Mucosa of stomach (tissue), 1 donor: Measurements from ENCODE around the gene CALHM1.
"Not testable (repeated sequence)": the region's sequence is repeated elsewhere in the genome, so short reads cannot be mapped to it uniquely, and the experiment has no call there.

Source experiments
- H3K27me3 ChIP-seq: one replicate; pipeline ENCODE4 v1.7.0; 2013; ENCODE audit warnings: mild to moderate bottlenecking, low read length; ENCODE audit not compliant: control insufficient read depth, insufficient read depth
- H3K36me3 ChIP-seq: one replicate; pipeline ENCODE4 v1.7.0; 2013; ENCODE audit warnings: low read length; ENCODE audit not compliant: control insufficient read depth, insufficient read depth
- H3K4me1 ChIP-seq: one replicate; pipeline ENCODE4 v1.7.0; 2013; ENCODE audit warnings: mild to moderate bottlenecking, low read length; ENCODE audit not compliant: control insufficient read depth, insufficient read depth
- H3K4me3 ChIP-seq: one replicate; pipeline ENCODE4 v1.7.0; 2013; ENCODE audit warnings: low read length
- H3K9ac ChIP-seq: one replicate; pipeline ENCODE4 v1.7.0; 2013; ENCODE audit warnings: mild to moderate bottlenecking, low read length, moderate library complexity
- H3K9me3 ChIP-seq: one replicate; pipeline ENCODE4 v1.7.0; 2013; ENCODE audit warnings: mild to moderate bottlenecking, low read length, moderate library complexity; ENCODE audit not compliant: control insufficient read depth
- donor health status: Pancreatic carcinoma.

Gene CALHM1

DNA sequence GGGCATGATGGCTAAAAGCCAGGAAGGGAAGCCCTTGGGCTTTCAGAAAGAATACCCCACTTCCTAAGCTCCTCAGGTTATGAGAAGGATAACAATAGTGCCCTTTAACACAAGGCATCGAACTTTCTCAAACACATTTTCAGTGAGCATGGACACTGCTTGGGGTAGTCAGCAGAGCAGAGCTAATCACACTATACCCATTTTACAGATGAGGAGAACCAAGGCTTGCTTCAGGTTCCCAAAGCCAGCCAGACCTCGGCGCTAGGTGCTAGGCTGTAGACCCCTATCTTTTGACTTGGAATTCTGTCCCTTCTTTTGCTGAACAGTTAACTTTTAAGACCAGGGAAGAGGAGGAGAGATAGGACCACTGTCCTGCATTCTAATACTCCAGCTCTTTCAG is 36.6 kb upstream of the CALHM1 start:
- Histone ChIP-seq H3K9me3 (no peaks in the 10 kb centered on the region), H3K9ac (no peak overlapping the region), H3K36me3 (no peaks in the 10 kb centered on the region), H3K27me3 (peaks cover 45% of the 10 kb centered on the region), H3K4me3 (no peak overlapping the region), H3K4me1 (peaks cover 6% of the 10 kb centered on the region)

DNA sequence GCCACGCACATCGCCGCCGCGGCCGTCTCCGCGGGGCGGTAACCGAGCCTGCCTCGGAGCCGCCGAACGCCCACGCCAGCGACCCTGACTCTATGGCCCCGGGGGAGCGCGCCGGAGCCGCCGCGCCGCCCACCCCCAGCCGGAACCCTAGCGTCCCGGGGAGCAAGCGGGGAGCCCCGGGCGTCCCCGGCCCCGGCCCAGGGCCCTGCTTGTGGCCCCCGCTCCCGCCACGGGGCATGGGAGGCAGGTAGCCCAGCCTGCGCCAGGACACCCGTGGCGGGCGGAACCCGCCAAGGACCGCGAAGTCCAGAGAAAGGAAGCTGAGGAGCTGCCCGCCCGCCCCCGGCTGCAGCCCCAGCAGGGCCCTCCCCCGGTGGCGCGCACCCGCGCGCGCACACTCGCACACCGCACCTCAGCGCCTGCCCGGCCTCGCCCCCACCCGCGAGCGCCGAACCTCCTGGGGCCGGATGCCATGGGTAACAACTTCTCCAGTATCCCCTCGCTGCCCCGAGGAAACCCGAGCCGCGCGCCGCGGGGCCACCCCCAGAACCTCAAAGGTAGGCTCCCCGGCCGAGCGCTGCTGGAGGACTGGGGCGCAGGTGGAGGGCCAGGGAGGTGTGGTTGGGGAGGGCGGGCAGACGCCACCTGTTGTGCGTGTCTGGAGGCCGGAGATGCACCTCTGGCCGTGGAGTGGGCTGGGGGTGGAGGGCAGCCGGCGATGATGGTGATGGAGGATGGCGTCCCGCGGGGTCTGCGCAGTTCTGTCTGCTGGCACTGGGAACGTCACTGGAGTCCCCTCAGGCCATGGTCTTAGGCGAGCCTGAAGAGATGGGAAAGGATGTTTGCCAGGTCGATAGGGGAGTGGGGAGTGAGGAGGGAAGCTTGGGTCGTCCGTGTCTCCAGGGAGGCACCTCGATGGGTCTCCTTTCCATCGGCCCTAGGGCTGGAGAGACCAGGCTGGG is 35.5 kb upstream of the CALHM1 start:
- Histone ChIP-seq H3K36me3 (no peaks in the 10 kb centered on the region), H3K4me1 (peaks cover 6% of the 10 kb centered on the region), H3K4me3 (peak overlapping the region; percentile 18), H3K27me3 (peaks cover 40% of the 10 kb centered on the region), H3K9ac (peak overlapping the region; percentile 39), H3K9me3 (no peaks in the 10 kb centered on the region)

DNA sequence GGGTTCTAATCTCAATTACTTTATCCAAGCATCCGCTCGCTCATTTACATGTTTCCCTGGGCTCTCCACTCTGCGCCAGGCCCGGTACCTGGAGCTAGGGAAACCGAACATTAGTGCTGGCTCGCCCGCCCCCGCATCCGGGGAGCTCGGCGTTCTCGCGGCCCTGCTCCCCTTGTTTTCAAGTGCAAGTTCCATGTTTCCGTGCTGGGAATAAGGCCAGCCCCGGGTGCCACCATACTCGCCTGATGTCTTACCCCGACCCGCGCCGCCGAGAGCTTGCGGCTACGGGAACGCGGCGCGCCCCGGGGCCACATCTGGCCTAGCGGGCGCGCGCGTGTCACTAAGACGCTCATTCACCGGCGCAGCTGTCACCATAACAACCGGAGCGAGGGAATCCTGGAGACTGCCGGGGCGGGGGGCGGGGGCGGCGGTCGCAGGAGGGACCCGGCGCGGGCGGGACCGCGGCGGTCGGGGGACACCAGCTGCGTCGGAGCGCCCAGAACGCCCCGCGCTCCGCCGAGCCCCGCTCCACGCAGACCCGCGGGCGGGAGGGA is 34.7 kb upstream of the CALHM1 start, which contains the start of gene NEURL1:
TSS of gene NEURL1 (plus strand) at position 344 of the 554 bp plus-strand sequence. CDS start 683 bp downstream, outside the sequence.
- Histone ChIP-seq H3K9ac (peak within 1 kb of the TSS; percentile 39), H3K27me3 (peaks cover 38% of the 10 kb centered on the region)

DNA sequence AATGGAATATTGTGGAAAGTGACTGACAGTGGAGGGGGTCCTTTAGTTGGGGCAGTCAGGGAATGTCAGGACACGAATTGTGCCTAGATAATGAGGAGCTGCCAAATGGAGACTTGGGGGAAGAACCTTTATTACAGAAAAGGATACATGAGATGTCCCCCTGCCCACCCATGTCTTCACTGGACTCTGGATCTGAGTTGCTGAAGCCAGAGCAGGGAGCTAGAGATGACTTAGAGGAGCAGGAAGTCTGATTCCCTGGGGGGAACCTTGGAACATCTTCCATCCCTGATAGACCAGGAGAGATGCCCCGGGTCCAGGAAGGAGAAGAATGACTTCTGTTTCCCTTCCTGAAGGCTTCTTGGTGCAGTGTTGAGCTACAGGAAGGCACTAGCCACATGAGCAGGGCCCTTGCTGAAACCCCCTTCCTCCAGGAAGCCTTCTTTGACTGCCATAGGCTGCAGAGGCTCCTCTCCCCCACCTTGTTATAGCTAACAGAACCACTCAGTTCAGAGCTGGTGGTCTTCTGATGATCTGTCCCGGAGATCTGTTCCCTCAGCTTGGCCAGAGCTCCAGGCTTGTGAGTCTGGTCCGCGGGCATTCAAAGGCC is 34.1 kb upstream of the CALHM1 start:
- Histone ChIP-seq H3K27me3 (peaks cover 38% of the 10 kb centered on the region), H3K9ac (no peak overlapping the region), H3K36me3 (no peaks in the 10 kb centered on the region), H3K4me3 (no peak overlapping the region), H3K4me1 (peaks cover 6% of the 10 kb centered on the region), H3K9me3 (no peaks in the 10 kb centered on the region)

More for the DNA sequence above, 34.7 kb upstream of the CALHM1 start, which contains the start of gene NEURL1:
- Histone ChIP-seq H3K4me1 (peaks cover 6% of the 10 kb centered on the region), H3K4me3 (peak within 1 kb of the TSS; percentile 18), H3K9me3 (no peaks in the 10 kb centered on the region), H3K36me3 (no peaks in the 10 kb centered on the region)

DNA sequence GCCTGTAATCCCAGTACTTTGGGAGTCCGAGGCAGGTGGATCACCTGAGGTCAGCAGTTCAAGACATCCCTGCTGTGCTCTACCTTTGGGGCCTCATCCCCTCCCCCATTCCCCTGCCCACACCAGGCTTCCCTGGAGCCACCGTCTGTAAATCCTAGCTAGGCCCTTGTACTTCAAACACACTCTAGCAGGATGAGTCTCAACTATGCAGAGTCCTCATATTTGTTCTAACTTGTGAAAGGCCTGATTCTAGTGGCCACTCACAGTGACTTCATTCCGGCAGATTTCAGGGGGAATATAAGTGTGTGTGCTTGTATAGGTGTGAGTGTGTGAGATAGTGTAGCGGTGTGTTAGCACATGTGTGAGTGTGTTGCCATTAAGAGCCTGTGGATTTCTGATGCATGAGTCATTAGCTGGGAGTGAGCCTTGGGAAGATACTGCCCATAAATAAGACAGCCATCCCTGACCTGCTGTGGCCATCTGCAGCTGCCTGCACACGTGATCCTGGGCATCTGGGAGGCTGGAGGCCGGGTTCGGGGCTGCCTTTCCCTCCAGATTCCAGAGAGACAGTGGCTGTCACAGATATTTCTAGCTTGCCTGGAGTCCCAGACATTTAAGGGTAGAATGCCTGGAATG is 33.1 kb upstream of the CALHM1 start:
- Histone ChIP-seq H3K9ac (no peak overlapping the region), H3K4me1 (peaks cover 6% of the 10 kb centered on the region), H3K27me3 (peaks cover 38% of the 10 kb centered on the region), H3K4me3 (no peak overlapping the region), H3K36me3 (no peaks in the 10 kb centered on the region), H3K9me3 (no peaks in the 10 kb centered on the region)

DNA sequence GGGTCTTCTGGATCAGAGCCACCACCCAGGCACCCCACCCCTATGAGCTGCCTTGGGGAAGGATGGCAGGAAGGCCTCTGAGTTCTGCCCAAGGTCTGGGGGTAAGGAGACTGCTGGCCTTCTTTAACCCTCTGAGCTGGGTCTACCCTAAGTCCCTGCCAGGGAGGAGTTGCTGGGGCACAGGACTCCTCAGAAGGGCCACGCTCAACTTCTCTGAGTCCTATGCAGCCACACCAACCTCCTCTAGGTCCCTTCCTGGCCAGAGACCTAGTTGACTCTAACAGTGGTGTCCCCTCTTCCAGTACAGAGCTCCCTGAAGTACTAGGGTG is 32.2 kb upstream of the CALHM1 start:
- Histone ChIP-seq H3K36me3 (no peaks in the 10 kb centered on the region), H3K9ac (no peak overlapping the region), H3K9me3 (no peaks in the 10 kb centered on the region), H3K4me1 (peaks cover 6% of the 10 kb centered on the region), H3K4me3 (no peak overlapping the region), H3K27me3 (peaks cover 38% of the 10 kb centered on the region)

DNA sequence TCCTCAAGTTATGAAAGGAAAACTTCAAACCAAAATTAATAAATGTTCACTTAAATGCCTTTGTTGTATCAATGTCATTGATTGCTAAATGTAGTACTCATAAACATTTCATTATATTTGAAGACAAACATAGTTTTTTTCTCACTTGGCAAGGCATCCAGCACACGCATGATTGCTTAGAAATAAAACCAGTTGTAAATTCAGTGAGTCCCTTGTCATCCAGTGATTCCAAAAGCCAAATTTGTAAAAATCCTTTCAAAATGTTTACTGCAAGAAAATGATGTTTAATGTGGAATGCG is 28.7 kb upstream of the CALHM1 start:
- H3K9me3 ChIP-seq: no peaks in the 10 kb centered on the region
- H3K27me3 ChIP-seq: peaks cover 4% of the 10 kb centered on the region
- no peak overlapping the region for H3K9ac ChIP-seq
- H3K4me1 ChIP-seq: no peaks in the 10 kb centered on the region
- H3K36me3 ChIP-seq: no peaks in the 10 kb centered on the region
- H3K4me3 ChIP-seq: no peak overlapping the region

DNA sequence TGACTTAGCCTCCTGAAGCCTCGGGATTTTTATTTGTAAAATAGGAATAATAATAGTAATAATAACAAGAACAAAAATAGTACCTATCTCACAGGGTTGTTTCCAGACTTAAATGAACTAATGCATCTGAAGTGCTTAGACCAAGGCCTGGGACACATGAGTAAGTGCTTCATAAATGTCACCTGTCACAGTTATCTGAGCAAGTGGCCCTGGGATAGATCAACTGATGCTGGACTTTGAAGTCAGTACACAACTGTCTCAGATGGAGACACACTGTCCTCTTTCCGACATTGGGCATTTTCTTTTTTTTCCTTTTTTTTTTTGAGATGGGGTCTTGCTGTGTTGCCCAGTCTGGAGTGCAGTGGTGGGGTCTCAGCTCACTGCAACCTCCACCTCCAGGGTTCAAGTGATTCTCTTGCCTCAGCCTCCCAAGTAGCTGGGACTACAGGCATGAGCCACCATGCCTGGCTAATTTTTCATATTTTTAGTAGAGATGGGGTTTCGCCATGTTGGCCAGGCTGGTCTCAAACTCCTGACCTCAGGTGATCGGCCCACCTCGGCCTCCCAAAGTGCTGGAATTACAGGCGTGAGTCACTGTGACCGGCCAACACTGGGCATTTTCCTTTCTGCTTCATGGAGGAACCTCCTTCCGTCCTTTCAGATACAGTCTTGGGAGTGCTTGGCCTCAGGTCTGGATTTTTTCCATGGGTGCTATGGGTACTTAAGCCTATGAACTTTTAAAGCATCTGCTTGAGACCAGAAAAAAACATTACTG is 28.1 kb upstream of the CALHM1 start:
- H3K9ac ChIP-seq, H3K36me3 ChIP-seq, H3K9me3 ChIP-seq, H3K27me3 ChIP-seq, H3K4me3 ChIP-seq, H3K4me1 ChIP-seq: not testable (repeated sequence)

DNA sequence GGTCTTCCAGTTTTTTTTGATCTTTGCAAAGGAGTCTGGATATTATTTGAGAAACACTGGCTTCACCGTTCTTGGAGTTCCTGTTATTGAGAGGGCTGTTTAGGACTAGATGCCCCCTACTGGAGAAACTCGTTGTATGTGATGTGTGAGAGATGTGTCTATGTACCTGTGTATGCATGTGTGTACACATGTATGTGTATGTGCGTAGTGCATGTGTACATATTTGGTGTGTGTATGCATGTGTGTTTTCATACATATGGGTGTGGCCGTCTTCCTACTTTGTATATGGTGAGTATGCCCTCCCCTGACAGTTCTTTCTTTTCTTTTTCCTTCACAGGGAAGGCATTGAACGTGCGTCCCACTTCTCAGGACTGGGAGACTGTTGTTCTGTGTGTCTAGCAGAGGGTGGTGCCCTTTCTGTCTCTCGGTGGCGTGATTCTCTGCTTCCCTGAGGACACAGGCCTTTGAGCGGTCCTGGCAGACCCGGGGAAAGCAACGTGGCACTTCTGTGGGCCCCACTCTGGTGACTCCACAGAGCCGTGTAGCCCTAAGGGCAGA is 23.4 kb upstream of the CALHM1 start:
- no peak overlapping the region for H3K4me3 ChIP-seq
- no peaks in the 10 kb centered on the region for H3K27me3 ChIP-seq
- H3K4me1 ChIP-seq: peaks cover 9% of the 10 kb centered on the region
- no peaks in the 10 kb centered on the region for H3K9me3 ChIP-seq
- no peak overlapping the region for H3K9ac ChIP-seq
- no peaks in the 10 kb centered on the region for H3K36me3 ChIP-seq

DNA sequence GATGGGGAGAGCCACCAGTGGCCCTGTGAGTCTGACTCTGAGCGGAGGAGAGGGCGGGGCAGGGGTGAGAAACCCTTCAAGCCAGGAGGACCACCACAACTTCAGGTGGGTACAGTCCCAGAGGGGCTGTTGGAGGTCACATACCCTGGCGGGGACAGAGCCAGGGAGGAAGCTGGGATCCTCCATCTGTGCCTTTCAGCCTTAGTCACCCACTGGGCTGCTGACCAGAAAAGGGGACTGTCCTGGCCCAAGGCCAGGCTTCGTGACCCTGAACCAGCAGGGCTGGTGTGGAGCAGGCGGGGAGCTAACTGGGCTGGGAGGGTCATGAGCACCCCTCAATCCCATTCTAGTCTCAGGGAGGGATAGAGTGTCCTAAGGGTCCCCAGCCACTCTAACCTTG is 21.8 kb upstream of the CALHM1 start:
- no peaks in the 10 kb centered on the region for H3K27me3 ChIP-seq
- no peak overlapping the region for H3K4me3 ChIP-seq
- H3K9me3 ChIP-seq: no peaks in the 10 kb centered on the region
- no peak overlapping the region for H3K9ac ChIP-seq
- peaks cover 9% of the 10 kb centered on the region for H3K4me1 ChIP-seq
- no peaks in the 10 kb centered on the region for H3K36me3 ChIP-seq

DNA sequence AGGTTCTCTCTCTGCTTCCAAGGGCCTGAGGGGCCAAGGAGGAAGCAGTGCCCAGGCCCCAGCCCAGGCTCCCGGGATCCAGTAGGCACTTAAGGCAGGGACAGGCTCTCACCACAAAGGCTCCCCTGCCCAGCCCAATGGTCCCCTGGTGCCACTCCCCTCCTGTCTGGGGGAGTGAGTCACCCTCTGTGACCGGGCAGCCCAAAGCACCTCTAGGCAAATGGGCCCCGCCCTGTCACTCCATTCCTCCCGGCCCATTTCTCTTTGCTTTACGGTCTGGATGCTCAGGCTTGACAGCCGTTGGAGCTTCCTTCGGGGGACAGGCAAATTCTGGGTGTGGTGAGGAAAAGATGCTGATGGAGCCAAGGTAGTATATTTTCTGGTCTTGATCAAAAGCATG is 20.4 kb upstream of the CALHM1 start, which contains the start of gene CALHM3:
TSS of gene CALHM3 (minus strand) at position 106 of the 400 bp plus-strand sequence. CDS start 208 bp downstream, outside the sequence.
- H3K36me3 ChIP-seq: no peaks in the 10 kb centered on the region
- H3K27me3 ChIP-seq: no peaks in the 10 kb centered on the region

More for the DNA sequence above, 20.4 kb upstream of the CALHM1 start, which contains the start of gene CALHM3:
- no peaks in the 10 kb centered on the region for H3K9me3 ChIP-seq
- no peak within 1 kb of the TSS for H3K9ac ChIP-seq
- no peak within 1 kb of the TSS for H3K4me3 ChIP-seq
- H3K4me1 ChIP-seq: peaks cover 9% of the 10 kb centered on the region
